HepG2 (cell line): ENCODE measurements around the gene GUK1.

Source experiments
- FIP1L1 ChIP-seq: fragments of 200-400 bp; formaldehyde crosslinking; IDR thresholded peaks from 2 replicates; pipeline ENCODE4 v1.6.1; 2018; ENCODE audit warnings: low read depth, mild to moderate bottlenecking, low read length, moderate library complexity, borderline replicate concordance; ENCODE audit not compliant: insufficient read depth
- JUN ChIP-seq: sonication (generic); formaldehyde crosslinking; IDR thresholded peaks from 2 replicates; pipeline ENCODE4 v1.4.0; 2020; ENCODE audit warnings: mild to moderate bottlenecking, missing genetic modification reagents
- NFE2L1 ChIP-seq: sonication (generic); formaldehyde crosslinking; IDR thresholded peaks from 2 replicates; pipeline ENCODE4 v1.4.0; 2020; ENCODE audit warnings: missing genetic modification reagents, mild to moderate bottlenecking, borderline replicate concordance
- TGIF2 ChIP-seq: IDR thresholded peaks from 2 replicates; pipeline ENCODE4 v1.6.1; 2016; ENCODE audit warnings: control low read depth, missing compliant biosample characterization
- TF ChIP-seq, protein P1 (sequence below): IDR thresholded peaks from 2 replicates; pipeline ENCODE4 v1.6.1; 2016
- TF ChIP-seq, protein P2 (sequence below): sonication (generic); formaldehyde crosslinking; IDR thresholded peaks from 2 replicates; pipeline ENCODE4 v1.5.0; 2020; ENCODE audit warnings: mild to moderate bottlenecking, missing genetic modification reagents, moderate library complexity
- TF ChIP-seq, protein P3 (sequence below): IDR thresholded peaks from 2 replicates; pipeline ENCODE4 v1.6.1; 2016; ENCODE audit warnings: low read depth, missing genetic modification reagents, missing compliant biosample characterization

DNA sequence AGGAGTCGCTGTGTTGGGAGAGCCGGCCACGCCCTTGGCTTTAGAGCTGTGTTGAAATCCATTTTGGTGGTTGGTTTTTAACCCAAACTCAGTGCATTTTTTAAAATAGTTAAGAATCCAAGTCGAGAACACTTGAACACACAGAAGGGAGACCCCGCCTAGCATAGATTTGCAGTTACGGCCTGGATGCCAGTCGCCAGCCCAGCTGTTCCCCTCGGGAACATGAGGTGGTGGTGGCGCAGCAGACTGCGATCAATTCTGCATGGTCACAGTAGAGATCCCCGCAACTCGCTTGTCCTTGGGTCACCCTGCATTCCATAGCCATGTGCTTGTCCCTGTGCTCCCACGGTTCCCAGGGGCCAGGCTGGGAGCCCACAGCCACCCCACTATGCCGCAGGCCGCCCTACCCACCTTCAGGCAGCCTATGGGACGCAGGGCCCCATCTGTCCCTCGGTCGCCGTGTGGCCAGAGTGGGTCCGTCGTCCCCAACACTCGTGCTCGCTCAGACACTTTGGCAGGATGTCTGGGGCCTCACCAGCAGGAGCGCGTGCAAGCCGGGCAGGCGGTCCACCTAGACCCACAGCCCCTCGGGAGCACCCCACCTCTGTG, 41.7 kb upstream of the GUK1 start:
- TF ChIP-seq NFE2L1 (CRISPR knock-in tag) (no peak), JUN (no peak), FIP1L1 (no peak), TGIF2 (CRISPR knock-in tag) (no peak)
- TF ChIP-seq, protein P1, sequence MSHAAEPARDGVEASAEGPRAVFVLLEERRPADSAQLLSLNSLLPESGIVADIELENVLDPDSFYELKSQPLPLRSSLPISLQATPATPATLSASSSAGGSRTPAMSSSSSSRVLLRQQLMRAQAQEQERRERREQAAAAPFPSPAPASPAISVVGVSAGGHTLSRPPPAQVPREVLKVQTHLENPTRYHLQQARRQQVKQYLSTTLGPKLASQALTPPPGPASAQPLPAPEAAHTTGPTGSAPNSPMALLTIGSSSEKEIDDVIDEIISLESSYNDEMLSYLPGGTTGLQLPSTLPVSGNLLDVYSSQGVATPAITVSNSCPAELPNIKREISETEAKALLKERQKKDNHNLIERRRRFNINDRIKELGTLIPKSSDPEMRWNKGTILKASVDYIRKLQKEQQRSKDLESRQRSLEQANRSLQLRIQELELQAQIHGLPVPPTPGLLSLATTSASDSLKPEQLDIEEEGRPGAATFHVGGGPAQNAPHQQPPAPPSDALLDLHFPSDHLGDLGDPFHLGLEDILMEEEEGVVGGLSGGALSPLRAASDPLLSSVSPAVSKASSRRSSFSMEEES = no peak
- TF ChIP-seq, protein P2, sequence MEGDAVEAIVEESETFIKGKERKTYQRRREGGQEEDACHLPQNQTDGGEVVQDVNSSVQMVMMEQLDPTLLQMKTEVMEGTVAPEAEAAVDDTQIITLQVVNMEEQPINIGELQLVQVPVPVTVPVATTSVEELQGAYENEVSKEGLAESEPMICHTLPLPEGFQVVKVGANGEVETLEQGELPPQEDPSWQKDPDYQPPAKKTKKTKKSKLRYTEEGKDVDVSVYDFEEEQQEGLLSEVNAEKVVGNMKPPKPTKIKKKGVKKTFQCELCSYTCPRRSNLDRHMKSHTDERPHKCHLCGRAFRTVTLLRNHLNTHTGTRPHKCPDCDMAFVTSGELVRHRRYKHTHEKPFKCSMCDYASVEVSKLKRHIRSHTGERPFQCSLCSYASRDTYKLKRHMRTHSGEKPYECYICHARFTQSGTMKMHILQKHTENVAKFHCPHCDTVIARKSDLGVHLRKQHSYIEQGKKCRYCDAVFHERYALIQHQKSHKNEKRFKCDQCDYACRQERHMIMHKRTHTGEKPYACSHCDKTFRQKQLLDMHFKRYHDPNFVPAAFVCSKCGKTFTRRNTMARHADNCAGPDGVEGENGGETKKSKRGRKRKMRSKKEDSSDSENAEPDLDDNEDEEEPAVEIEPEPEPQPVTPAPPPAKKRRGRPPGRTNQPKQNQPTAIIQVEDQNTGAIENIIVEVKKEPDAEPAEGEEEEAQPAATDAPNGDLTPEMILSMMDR (CRISPR knock-in tag) = no peak
- TF ChIP-seq, protein P3, sequence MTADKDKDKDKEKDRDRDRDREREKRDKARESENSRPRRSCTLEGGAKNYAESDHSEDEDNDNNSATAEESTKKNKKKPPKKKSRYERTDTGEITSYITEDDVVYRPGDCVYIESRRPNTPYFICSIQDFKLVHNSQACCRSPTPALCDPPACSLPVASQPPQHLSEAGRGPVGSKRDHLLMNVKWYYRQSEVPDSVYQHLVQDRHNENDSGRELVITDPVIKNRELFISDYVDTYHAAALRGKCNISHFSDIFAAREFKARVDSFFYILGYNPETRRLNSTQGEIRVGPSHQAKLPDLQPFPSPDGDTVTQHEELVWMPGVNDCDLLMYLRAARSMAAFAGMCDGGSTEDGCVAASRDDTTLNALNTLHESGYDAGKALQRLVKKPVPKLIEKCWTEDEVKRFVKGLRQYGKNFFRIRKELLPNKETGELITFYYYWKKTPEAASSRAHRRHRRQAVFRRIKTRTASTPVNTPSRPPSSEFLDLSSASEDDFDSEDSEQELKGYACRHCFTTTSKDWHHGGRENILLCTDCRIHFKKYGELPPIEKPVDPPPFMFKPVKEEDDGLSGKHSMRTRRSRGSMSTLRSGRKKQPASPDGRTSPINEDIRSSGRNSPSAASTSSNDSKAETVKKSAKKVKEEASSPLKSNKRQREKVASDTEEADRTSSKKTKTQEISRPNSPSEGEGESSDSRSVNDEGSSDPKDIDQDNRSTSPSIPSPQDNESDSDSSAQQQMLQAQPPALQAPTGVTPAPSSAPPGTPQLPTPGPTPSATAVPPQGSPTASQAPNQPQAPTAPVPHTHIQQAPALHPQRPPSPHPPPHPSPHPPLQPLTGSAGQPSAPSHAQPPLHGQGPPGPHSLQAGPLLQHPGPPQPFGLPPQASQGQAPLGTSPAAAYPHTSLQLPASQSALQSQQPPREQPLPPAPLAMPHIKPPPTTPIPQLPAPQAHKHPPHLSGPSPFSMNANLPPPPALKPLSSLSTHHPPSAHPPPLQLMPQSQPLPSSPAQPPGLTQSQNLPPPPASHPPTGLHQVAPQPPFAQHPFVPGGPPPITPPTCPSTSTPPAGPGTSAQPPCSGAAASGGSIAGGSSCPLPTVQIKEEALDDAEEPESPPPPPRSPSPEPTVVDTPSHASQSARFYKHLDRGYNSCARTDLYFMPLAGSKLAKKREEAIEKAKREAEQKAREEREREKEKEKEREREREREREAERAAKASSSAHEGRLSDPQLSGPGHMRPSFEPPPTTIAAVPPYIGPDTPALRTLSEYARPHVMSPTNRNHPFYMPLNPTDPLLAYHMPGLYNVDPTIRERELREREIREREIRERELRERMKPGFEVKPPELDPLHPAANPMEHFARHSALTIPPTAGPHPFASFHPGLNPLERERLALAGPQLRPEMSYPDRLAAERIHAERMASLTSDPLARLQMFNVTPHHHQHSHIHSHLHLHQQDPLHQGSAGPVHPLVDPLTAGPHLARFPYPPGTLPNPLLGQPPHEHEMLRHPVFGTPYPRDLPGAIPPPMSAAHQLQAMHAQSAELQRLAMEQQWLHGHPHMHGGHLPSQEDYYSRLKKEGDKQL (CRISPR knock-in tag) = no peak
